Esophagus muscularis mucosa (tissue), 4 donors: ENCODE data around the gene DMGDH.

ENCODE experiments used
- CTCF ChIP-seq, 3 experiments: fragments of 200-600 bp in 2 of 3; fragments of 450-650 bp in 1 of 3; sonication (generic) in 2 of 3; IDR thresholded peaks; one replicate each; pipeline ENCODE4 v1.5.1; 2017 to 2019; ENCODE audit warnings: antibody characterized with exemption in 3 of 3, mild to moderate bottlenecking in 2 of 3, moderate library complexity in 1 of 3
- EP300 ChIP-seq: sonication (generic); formaldehyde crosslinking; IDR thresholded peaks from one replicate; pipeline ENCODE4 v1.6.1; 2017; ENCODE audit warnings: antibody characterized with exemption
- POLR2A ChIP-seq: fragments of 450-650 bp; IDR thresholded peaks from one replicate; pipeline ENCODE4 v1.6.1; 2017; ENCODE audit warnings: antibody characterized with exemption, moderate library complexity, mild to moderate bottlenecking, low read depth
- POLR2AphosphoS5 ChIP-seq, 2 donors: sonication (generic); formaldehyde crosslinking; IDR thresholded peaks; one replicate each; pipeline ENCODE4 v1.6.1; 2017; ENCODE audit warnings: antibody characterized with exemption in 2 of 2

GRCh38 chr5:79109527-79110492 is 40.3 kb upstream of the DMGDH start:
- TF ChIP-seq CTCF (IDR thresholded peaks at IDR 0.05) = peak in 2 of 3 experiments; percentile 17 to 24
- no peak for TF ChIP-seq POLR2A
- TF ChIP-seq POLR2AphosphoS5 (IDR thresholded peaks at IDR 0.05) = no peak
- TF ChIP-seq EP300 = no peak
